GM21737 (cell line): ENCODE results near the gene LPIN1.

Experiments
- ATAC-seq: cut with Tn5 transposase; IDR thresholded peaks from one replicate; pipeline ENCODE4 v1.9.1; 2021; ENCODE audit warnings: mild to moderate bottlenecking, moderate library complexity; ENCODE audit not compliant: unreplicated experiment

Gene LPIN1

DNA sequence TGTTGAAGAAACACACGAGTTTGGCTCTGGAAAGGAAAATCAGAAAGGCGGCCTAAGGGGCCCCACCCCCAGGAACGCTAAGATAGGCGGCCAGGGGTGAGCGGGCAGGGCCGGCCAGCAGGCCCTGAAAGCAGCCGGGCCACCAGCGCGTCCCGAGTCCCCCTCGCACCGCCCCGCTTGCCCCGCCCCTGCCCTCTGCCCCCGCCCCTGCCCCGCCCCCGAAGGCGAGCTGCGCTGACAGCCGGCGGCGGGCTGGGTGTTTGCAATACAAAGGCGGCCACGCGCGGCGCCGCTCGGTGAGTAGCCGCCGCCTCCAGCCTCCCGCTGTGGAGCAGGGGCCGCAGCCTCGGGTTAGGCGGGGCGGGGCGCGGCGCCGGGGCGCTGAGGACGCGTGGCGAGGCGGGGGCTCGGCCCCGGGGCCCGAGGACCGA is at the start of gene LPIN1:
TSS of gene LPIN1 (plus strand) at position 257 of the 431 bp plus-strand sequence. CDS start 18,910 bp downstream, outside the sequence.
- ATAC-seq = peak; percentile 52

- no peak for ATAC-seq
Measured at GRCh38 chr2:11696736-11697102, 49.7 kb upstream of the LPIN1 start.

DNA sequence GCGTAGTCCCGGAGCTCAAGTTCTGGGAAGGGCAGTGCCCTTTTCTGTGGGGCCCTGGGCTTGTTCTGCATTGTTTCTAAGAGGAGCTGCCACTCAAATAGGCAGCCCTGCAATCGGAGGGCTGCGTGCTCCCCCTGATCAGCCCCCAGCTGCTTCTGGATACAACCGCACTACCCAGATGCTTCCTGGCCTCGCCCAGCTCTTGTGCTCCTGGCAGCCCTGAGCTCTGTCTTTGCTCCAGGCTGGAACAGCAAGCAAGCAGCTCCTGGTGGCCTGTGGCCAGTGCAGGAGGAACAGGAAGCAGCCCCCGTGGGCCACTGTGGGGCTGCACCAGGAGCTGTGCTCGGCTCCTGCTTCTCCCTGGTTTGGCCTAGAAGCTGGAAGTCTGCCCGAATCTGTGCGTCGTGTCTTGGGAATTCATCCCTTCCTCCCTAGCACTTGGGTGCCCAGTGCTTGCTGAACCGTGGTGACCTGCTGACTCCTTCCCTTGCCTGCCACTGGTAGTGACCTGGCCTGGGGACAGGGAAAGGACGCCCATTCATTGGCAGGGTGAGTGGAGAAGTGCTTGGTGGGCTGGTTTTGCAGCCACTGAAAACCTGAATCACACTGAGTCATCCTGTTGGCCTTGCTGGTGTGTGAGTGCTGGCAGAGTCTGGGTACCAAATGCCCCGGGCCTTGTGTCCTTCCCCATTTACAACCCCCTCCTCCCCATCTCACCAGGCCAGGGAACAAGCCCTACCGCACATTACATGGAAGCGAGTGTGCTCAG is 49.1 kb upstream of the LPIN1 start:
- ATAC-seq = no peak

DNA sequence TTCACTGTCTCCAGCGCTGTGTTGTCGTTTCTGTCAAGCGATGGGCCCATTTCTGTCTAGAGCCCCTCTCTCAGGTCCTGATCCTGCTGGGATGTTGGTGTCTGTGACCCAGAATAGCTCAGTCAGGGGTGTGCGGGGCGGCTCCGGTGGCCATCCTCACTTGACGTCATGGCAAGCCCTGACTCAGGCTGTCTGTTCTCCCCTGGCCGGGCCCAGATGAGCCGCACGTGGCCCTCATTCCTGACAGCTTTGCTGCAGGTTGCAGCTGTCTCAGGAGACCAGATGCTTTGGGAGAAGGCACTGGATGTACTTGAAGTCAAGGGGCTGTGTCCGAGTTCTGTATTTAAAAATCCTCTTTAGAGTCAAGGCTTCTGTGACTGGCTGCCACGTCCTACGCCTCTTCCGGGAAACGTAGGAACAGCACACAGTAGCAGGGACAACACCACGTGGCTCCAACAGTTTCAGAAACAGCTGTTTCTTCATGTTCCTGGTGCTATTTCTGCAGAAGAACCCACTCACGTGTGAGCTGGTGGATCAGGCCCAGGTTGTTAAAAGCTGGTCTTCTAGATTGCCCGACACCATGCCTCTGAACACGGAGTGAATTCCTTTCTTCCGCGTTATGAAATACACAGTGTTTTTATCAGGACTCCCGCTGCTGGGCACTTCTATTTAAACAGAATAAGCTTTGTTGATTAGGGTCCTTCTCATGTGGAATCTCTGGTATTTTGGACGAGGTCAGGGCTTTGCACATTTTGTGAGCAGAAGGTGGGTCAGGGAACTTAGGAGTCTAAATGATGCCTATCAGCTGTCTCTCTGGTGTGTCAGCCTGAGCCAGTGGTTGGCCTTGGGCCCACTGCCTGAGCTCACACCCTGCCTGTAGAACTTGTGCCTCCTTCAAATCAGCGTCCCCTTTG is 48.2 kb upstream of the LPIN1 start:
- ATAC-seq = no peak

DNA sequence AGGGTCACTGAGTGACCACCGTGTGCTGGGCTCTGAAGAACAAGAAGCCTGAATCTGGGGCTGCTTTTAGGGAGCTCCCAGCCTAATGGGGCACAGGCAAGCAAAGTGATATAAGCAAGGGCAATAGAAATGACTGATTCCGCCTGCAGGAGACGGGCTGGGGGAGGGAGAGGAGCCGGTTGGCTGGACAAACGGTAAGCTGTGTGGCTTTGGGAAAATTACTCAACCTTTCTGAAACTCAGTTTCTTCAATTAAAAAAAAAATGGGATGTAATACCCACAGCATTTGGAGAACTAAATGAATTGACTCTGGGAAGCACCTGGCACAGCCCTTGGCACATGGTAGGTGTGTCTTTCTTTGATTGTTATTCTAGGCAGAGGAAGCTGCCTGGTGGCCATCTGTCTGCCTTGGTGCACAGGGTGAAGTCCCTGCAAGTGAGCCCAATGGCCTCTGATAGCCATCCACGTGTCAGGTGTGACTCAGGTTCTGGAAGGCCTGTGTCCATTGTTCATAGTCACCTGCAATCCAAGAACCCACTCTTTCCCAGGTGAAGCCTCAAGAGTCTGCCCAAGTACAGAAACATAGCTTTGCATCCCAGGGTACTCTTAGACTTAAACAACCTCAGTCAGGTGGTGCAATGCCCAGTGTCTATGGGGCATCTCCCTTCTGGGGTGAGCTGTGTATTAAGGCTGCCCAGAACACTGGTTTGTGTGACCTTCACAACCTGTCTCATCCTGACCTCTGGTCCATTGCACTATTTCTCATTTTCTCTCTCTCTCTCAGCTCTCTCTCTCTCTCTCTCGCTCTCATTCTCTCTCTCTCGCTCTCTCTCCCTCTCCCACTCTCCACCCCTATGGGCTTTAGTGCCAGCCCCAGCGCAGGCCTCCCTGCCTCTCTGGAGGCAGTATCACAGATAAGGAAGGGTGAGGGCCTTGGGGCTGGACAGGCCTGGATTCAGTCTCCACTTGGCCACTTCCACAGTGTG is 46.5 kb upstream of the LPIN1 start:
- no peak for ATAC-seq

- no peak for ATAC-seq
Measured at GRCh38 chr2:11701206-11701605, 45.2 kb upstream of the LPIN1 start.

- no peak for ATAC-seq
Measured at GRCh38 chr2:11701751-11702301, 44.6 kb upstream of the LPIN1 start.

GRCh38 chr2:11702946-11703345 is 43.5 kb upstream of the LPIN1 start:
- ATAC-seq = no peak

DNA sequence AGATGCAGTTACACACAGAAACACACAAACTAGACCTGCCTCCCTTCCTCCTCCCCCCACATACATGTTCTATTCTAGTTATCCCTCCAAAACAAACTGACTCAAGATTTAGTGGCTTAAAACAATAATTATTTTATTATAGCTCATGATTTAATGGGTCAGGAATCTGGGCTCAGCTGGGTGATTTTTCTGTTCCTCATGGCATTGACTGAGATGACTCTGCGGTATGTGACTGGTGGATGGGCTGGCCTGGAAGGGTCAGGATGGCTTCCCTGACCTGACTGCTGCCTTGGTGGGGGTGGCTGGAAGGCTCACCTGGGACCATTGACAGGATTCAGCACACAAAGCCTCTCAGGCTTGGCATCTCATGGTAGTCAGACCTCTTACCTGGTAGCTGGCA is 42.7 kb upstream of the LPIN1 start:
- no peak for ATAC-seq

DNA sequence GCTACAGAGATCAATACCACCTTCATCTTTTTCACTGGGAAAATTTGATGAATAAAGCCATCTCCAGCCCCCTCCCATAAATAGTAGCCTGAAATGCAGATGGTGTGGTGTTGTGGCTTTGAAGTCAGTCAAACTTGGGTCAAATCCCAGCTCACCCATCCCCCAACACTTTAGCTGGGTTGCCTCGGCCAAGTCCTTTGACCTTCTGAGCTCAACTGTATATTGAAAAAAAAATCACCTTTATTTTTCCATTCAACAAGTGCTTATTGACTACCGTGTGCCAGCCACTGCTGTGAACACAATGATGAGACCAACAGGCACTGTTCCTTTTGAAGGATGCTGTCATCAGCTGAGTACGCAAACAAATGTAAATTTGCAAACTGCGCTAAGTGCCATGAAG is 41.4 kb upstream of the LPIN1 start:
- no peak for ATAC-seq

GRCh38 chr2:11705711-11706110 is 40.7 kb upstream of the LPIN1 start:
- ATAC-seq = no peak

DNA sequence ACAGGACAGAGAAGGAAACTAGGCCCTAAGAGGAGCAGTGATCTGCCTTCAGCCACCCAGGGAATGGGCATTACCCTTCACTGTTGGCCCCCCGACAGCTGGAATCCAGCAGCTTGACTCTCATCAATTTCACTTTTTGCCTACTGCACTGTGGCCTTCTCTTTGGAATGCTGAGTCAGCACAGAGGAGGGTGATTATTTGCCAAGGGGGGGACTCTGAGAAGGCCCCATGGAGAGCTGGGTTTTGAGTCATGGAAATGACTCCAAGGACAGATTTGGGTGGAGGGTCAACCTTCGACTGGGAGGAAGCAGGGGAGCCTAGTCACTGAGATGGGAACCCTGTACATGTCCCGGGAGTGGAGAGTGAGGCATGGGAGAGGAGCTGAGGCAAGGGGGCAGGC is 38.3 kb upstream of the LPIN1 start:
- no peak for ATAC-seq

DNA sequence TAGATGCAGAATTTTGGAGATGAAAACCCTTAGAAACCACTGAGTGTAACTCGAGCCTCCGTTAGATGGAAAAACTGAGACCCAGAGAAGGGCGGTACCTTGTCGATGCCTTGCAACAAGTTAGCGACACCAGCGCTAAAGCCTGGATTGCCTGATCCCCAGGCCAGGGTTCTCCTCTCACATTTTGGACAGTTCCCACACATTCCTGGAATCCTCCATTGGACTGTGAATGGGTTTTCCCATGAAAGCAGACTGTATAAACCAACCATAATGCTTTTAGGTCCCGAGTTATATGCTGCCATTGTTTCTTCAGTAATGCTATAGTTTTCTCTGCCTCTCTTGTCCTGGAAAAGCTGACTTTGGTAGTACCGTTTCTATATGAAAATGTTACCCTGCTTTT is 37.1 kb upstream of the LPIN1 start:
- no peak for ATAC-seq

GRCh38 chr2:11710210-11710609 is 36.2 kb upstream of the LPIN1 start:
- ATAC-seq = no peak

GRCh38 chr2:11710632-11711353 is 35.6 kb upstream of the LPIN1 start:
- ATAC-seq = no peak

- no peak for ATAC-seq
Measured at GRCh38 chr2:11711354-11711716, 35.1 kb upstream of the LPIN1 start.

DNA sequence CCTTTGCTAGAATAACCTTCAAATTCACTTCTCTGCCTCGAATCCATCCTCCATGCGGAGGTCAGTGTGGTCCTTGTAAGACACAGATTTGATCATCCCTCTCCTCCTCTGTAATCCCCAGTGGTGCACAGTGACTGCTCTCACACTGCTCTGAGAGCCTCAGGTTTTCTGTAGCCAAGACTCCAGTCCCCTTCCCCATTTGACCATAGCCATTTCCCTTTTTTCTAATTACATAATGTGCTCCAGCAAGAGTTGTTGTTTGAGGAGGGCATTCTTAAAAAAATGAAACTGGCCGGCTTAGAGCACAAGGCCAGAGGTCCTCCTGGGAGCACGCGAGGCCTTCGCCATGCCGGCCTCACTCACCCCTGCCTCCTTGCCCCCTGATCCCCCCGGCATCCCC is 34.7 kb upstream of the LPIN1 start:
- no peak for ATAC-seq

DNA sequence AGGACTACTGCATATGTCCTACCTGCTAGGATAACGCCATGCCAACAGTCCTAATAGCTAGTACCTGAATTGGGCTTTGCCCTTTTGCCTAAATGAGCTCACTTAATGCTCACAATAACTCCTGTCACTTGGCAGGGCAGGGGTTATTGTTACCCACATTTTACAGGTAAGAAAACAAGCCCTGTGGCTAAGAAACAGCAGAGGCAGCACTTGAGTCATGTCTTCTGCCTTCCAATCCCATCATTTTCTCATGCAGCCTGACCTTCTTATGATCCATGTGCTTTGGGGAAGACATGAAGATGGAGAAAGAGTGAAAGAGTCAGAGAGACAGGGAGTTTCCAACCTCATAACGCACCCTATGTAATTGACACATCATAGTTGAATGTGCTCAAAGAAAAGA is 33.6 kb upstream of the LPIN1 start:
- ATAC-seq = no peak

DNA sequence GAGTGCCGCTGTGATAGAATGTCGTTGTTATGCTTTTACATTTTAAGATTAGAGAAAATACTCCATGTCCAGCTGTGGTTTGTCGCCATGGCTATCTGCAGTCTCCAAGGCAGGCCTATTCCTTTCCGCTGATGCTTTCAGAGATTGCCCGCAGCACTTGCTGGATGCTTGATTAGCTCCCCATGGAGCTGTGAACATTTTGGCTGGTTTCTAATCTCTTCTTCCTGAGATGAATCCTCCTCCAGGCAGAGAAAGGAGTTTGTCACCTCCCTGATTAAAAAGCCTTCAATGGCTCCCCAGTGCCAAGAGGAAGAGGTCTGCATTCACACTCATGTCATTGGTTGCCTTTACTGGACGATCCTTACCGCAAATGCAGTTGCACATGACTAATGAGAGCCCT is 32.6 kb upstream of the LPIN1 start:
- ATAC-seq = no peak
